22Rv1 (cell line): ENCODE measurements around the gene CUEDC1.
A peak's percentile ranks its signal among the peaks of the same experiment; 100 is the strongest.
"Not testable (repeated sequence)": the region's sequence is repeated elsewhere in the genome, so short reads cannot be mapped to it uniquely, and the experiment has no call there.

ENCODE experiments used
- H3K27ac ChIP-seq: fragments of 450-650 bp; 2 replicates; pipeline ENCODE4 v1.5.1; 2017
- CTCF ChIP-seq: fragments of 450-650 bp; IDR thresholded peaks from 2 replicates; pipeline ENCODE4 v1.5.1; 2017; ENCODE audit warnings: mild to moderate bottlenecking
- ZFX ChIP-seq: fragments of 450-650 bp; IDR thresholded peaks from 2 replicates; pipeline ENCODE4 v1.6.1; 2017; ENCODE audit warnings: antibody characterized with exemption, borderline replicate concordance

Gene CUEDC1

GRCh38 chr17:57925361-57925990 is 29.7 kb downstream of the CUEDC1 start:
- H3K27ac ChIP-seq, result no peak overlapping the region
- TF ChIP-seq CTCF (no peak), ZFX (no peak)

DNA sequence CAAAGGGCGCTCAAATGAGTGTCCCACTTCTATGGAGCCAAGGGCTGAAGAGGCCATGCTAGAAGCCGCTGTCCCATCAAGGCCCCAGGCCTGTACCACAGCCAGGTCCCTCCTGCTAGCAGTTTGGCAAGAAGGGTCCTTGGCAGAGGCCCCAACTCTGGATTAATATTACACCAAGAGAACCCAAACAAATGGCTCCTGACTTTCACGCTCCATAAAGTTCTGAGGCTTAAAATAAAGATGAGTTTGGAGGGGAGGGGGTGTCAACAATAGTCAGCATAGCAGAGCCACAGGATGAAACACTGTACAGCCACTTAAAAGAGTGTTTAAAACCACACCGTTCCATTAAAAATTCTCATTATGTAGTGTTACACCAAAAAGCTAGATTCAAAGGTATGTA is 30.5 kb downstream of the CUEDC1 start:
- H3K27ac ChIP-seq, result no peak overlapping the region
- TF ChIP-seq ZFX (no peak), CTCF (no peak)

DNA sequence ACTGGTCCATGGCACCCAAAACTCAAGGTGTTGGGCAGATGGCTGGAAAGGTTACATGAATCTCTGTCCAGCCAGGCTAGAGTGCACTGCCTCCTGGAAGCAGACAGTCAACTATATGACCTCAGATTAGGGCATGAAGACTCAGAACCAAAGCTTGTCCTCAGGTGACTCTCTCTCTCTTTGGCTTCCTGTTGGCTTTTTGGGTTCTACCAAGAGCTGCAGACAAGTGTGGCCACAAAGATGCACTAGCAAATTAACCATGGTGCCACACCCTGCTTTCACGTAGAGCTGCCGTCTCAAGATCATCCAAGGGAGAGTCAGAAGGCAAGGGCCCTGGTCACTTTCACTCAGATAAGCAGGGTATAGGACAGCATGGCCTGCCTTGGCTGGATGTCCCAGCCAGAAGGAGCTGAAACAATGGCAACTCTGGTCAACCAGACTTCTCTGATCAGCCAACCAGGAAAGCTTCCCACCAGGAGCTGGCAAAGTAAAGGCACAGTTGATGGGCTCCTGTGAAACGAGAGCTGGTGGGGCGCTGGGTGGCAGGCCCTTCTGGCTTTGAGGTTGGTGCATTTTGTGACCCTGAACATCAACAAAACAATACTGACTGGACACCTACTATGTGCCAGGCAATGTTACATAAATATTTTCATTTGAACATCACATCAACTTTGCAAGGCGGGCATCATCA is 31.9 kb downstream of the CUEDC1 start:
- no peak for TF ChIP-seq ZFX
- TF ChIP-seq CTCF, result no peak
- no peak overlapping the region for H3K27ac ChIP-seq

DNA sequence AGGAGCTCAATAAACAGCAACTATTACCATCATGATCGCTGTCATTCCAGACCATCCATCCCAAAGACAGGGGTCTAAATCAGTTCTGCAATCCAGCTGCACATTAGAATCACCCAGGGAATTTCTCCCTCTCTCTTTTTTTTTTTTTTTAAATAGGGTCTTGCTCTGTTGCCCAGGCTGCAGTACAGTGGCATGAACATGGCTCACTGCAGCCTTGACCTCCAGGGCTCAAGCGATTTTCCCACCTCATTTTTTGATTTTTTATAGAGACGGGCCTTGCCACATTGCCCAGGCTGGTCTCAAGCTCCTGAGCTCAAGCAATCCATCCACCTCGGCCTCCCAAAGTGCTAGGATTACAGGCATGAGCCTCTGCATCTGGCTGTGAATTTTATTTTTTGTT is 32.5 kb downstream of the CUEDC1 start:
- H3K27ac ChIP-seq, result not testable (repeated sequence)

- H3K27ac ChIP-seq, result no peak overlapping the region
- no peak for TF ChIP-seq CTCF
- no peak for TF ChIP-seq ZFX
Observed at GRCh38 chr17:57920916-57921703, 34.1 kb downstream of the CUEDC1 start.

DNA sequence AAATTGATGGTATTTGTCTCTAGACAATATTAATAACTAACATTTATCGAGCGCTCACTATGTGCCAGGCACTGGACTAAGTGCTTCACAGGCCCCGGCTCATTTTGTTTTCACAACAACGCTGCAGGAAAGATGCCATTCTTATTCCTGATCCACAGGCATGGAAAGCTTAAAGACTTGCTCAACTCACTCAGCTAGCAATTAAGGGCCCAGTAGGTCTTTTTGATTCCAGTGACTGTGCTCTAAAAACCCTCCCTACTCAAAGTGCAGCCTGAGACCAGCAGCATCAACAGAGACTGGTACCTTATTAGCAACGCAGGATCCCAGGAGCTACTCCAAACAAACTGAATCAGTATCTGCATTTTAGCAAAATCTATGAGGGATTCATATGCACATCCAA is 35.3 kb downstream of the CUEDC1 start:
- no peak overlapping the region for H3K27ac ChIP-seq
- no peak for TF ChIP-seq CTCF
- no peak for TF ChIP-seq ZFX

DNA sequence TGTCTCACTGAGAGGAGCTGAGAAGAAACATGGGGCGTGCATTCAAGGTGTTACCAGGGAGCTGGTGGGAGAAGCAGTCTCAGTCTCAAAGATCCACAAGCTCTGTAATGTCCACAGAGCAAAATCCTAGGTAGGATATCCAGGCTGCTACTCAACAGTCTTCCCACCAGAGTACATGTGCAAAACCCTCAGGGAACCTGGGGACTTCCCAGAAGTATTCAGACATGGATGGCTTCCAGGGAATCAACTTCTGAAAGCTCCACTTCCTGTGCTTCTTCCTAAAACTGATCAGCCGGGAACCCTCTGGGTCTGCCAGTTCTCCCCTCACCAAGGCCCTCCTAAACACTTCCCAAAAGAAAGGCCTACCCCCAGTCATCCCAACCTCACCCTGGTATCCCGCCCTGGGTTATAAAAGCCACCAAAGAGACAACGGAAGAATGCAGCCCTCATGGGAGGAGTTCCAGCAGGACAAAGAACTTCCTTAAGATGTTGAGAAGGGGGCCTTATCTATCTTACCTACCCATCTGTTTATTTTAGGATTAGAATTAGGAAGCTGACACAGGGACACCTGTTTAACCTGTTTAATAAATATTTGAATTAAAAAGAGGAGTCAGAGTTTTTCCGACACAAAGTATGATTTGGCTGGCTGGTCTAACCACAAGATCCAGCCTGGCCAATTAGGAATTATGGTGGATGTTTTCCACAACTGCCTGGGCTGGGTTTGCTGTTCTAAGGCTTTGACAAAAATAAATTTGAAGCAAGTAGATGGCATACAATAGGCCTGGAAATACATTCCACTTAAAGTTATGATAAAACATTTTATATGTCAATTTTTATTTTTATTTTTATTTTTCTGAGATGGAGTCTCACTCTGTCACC is 37.0 kb downstream of the CUEDC1 start:
- TF ChIP-seq ZFX (no peak), CTCF (no peak)
- peak overlapping the region; percentile 44 for H3K27ac ChIP-seq
